Measurements from ENCODE around the gene STAC3. TPM values are rescaled to one million over a fixed set of nuclear protein-coding genes. Genes with fewer than 3 reads are reported as not detected.

The STAC3 gene
- total and polyA plus RNA-seq, 2 of the 13 experiments (the other 11 are each of a cell fraction or from before 2014, with no cell fraction given) = 0.18 to 0.22 TPM

GRCh38 chr12:57255916-57256315, 4.9 kb upstream of the STAC3 start:
- intact Hi-C loops (cut with micrococcal nuclease; ENCODE audit: unreplicated experiment) (no loop called here), in situ Hi-C loops (cut with HindIII; ENCODE audit: extremely low pct_ligation_motif_present, low pct_unique_long_range_greater_than_20kb) (no loop called here)
- Histone ChIP-seq H4K20me1 (ENCODE audit: insufficient read depth, low read length) (no peaks in the 10 kb centered on the region), H3K27me3 (ENCODE audit: control insufficient read depth in 1 of 2, insufficient read depth in 2 of 2, low read length in 2 of 2) (no peaks in the 10 kb centered on the region), H3K4me2 (ENCODE audit: low read depth, low read length) (no peak overlapping the region), H3K36me3 (replicated peaks in 1 of 2; ENCODE audit: control insufficient read depth in 1 of 2, insufficient read depth in 2 of 2, low read length in 2 of 2) (peaks cover 8 to 34% of the 10 kb centered on the region in 2 experiments; a peak in 4 of 5 replicates), H3K79me2 (ENCODE audit: insufficient read depth, low read length) (no peaks in the 10 kb centered on the region), H3K4me1 (ENCODE audit: insufficient read depth, low read length) (peaks cover 13% of the 10 kb centered on the region), H3K9me3 (ENCODE audit: low read length) (no peaks in the 10 kb centered on the region), H3K4me3 (replicated peaks in 1 of 3; ENCODE audit: insufficient read depth in 1 of 3, low read depth in 2 of 3, low read length in 3 of 3) (no peak overlapping the region), H2AFZ (ENCODE audit: low read length) (no peak overlapping the region), H3K27ac (ENCODE audit: extremely low read length, insufficient read depth, low read length) (no peak overlapping the region), H3K9ac (ENCODE audit: insufficient read depth, low read depth, low read length) (no peak overlapping the region)
- FAIRE-seq (no peak), DNase-seq (ENCODE audit: low spot score) (no peak), ATAC-seq (no peak)
- ChIA-PET POLR2A (no interaction called here), CTCF (ENCODE audit: low intra/inter-chr PET ratio, low total read pairs) (no interaction called here)
- WGBS (ENCODE audit: low lambda C conversion rate) = 96% methylated on average over 6 of the region's 6 CpGs
- BruUV-seq (replicated peaks) = no TSS peak
- TF ChIP-seq ZBTB8A (CRISPR knock-in tag; IDR thresholded peaks at IDR 0.05; ENCODE audit: borderline replicate concordance, low read depth) (no peak), MIXL1 (CRISPR knock-in tag; IDR thresholded peaks at IDR 0.05) (no peak), XRCC5 (optimal IDR thresholded peaks at IDR 0.05; ENCODE audit: low read length) (no peak), HNRNPUL1 (IDR thresholded peaks at IDR 0.05; ENCODE audit: low read depth, low read length) (no peak), IRF1 (CRISPR knock-in tag; IDR thresholded peaks at IDR 0.05; ENCODE audit: low read depth) (no peak), FOSL2 (CRISPR knock-in tag; IDR thresholded peaks at IDR 0.05) (no peak), GATA4 (IDR thresholded peaks at IDR 0.05; ENCODE audit: borderline replicate concordance, low read depth) (no peak), ZNF713 (CRISPR knock-in tag; IDR thresholded peaks at IDR 0.05) (no peak), EZH2 (conservative IDR thresholded peaks at IDR 0.05; ENCODE audit: low read depth, low read length) (no peak)
- TF ChIP-seq, protein P1, sequence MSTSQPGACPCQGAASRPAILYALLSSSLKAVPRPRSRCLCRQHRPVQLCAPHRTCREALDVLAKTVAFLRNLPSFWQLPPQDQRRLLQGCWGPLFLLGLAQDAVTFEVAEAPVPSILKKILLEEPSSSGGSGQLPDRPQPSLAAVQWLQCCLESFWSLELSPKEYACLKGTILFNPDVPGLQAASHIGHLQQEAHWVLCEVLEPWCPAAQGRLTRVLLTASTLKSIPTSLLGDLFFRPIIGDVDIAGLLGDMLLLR (CRISPR knock-in tag; IDR thresholded peaks at IDR 0.05) = no peak
